T follicular helper cell (primary cell): ENCODE results near the gene SERPINI2.

Experiments
- DNase-seq: peaks from one replicate; pipeline ENCODE4 v3.0.0-alpha.2; 2020; ENCODE audit warnings: low read depth
- total RNA-seq, 2 experiments: gene quantifications; one replicate each; lab custom pipeline; 2026; lab: John Stamatoyannopoulos, UW

SERPINI2 gene
- total RNA-seq = 0 reads per million in 2 experiments

- no peak for DNase-seq
Measured at GRCh38 chr3:167473863-167474262, at the start of gene SERPINI2. Gene SERPINI2 (minus strand): TSS chr3:167474042. CDS start chr3:167471834, 2,208 bp downstream.

- no peak for DNase-seq
Measured at GRCh38 chr3:167521006-167521355, 47.1 kb upstream of the SERPINI2 start.

- DNase-seq = no peak
Measured at GRCh38 chr3:167520266-167521005, 46.6 kb upstream of the SERPINI2 start.

DNA sequence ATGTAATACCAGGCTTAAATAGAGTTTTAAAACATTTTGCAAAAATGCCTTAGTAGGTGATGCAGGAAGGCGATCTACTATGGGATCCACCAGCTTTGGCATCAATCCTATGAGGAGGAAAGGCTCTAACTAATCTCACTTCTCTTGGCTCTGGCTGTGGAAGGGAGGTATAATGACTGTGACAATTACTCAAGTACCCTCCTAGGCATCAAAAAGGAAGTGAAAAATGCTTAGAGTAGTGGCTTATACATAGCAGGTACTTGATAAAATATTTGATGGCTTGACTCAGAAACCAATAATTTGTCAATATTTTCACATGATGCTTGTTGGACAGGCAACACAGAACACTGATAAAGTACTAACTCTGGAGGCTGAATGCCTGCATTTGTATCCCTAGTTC is 34.1 kb upstream of the SERPINI2 start:
- DNase-seq = no peak

DNA sequence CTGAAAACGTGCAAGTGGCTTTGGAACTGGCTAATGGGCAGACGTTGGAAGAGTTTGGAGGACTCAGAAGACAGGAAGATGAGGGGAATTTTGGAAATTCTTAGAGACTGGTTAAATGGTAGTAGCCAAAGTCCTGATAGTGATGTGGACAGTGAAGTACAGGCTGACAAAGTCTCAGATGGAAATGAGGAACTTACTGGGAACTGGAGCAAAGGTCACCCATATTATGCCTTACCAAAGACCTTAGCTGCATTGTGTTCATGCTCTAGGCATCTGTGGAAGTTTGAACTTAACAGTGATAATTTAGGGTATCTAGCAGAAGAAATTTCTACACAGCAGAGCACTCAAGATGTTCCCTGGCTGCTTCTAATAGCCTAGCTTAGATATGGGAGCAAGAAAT is 28.6 kb upstream of the SERPINI2 start:
- no peak for DNase-seq

DNA sequence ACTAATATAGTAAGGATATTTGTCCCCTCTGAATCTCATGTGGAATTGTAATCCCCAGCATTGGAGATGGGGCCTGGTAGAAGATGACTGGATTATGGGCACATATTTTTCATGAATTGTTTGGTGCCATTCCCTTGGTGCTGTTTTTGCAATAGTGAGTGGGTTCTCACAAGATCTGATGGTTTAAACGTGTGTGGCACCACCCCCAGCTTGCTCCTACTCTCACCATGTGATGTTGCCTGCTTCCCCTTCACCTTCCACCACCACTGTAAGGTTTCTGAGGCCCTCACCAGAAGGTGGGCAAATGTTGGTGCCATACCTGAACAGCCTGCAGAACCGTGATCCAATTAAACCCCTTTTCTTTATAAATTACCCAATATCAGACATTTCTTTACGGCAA is 28.1 kb upstream of the SERPINI2 start:
- DNase-seq = no peak

- DNase-seq = no peak
Measured at GRCh38 chr3:167497903-167498302, 24.1 kb upstream of the SERPINI2 start.

- no peak for DNase-seq
Measured at GRCh38 chr3:167493244-167493643, 19.4 kb upstream of the SERPINI2 start.

DNA sequence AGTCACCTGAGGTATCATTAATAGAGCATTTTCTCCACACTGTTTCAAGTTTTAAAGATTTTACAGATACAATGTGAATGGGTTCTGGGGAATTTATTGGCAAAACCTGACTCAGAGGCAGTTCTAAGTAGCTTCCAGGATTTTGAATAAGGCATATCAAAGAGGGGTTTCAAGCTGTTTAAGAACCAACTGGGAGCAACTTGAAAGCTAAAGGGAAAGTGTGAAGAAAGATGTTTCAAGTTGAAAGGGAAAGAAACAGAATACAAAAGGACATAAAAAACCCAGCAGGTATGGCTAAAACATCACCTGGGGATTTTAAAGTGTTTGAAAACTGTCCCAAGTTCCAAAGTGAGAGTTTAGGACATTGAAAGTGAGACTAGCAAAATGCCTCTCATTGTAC is 17.8 kb upstream of the SERPINI2 start:
- DNase-seq = no peak

- no peak for DNase-seq
Measured at GRCh38 chr3:167489571-167489970, 15.7 kb upstream of the SERPINI2 start.

- no peak for DNase-seq
Measured at GRCh38 chr3:167487556-167487955, 13.7 kb upstream of the SERPINI2 start.

- no peak for DNase-seq
Measured at GRCh38 chr3:167484551-167484950, 10.7 kb upstream of the SERPINI2 start.

GRCh38 chr3:167483708-167484475 is 10.1 kb upstream of the SERPINI2 start:
- no peak for DNase-seq

- DNase-seq = no peak
Measured at GRCh38 chr3:167481164-167481563, 7.3 kb upstream of the SERPINI2 start.

- no peak for DNase-seq
Measured at GRCh38 chr3:167480748-167481147, 6.9 kb upstream of the SERPINI2 start.

DNA sequence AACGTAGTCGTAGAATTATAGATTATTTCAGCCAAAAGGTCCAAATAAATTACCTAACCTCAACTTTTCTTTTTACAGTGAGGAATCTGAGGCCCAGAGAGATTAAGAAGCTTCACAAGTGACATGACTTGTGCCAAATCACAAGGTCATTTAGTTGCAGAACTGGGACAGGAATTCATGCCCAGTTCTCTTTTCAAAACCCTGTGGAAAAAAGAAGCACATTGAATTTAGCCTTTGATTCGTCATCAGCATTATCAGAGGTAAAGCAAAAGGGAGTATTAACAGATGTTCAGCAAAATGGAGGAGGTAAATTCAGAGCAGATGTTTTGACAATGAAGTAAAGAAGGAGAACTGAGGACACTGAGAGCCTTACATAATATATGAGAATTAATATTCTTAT is 4.5 kb downstream of the SERPINI2 start:
- no peak for DNase-seq

- DNase-seq = no peak
Measured at GRCh38 chr3:167467848-167468611, 5.8 kb downstream of the SERPINI2 start.

DNA sequence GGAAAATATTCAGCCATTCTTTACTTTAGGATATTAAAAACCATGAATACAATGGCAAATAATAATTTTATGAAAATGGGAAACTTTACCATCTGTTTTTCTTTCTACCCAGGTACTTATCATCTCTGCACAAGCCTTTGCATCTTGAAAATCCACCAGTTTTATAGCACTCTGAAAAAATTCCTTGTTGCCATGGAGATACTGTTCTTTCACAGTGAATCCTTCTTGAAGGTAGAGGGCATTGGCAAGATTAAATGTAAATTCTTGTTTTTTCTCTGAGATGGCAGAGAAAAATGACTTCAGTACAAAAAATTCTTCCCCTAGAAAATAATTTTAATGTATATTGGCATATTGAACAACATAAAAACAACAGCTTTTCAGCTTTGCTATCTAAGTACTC is 6.9 kb downstream of the SERPINI2 start:
- no peak for DNase-seq

- DNase-seq = no peak
Measured at GRCh38 chr3:167456157-167456799, 17.6 kb downstream of the SERPINI2 start.

DNA sequence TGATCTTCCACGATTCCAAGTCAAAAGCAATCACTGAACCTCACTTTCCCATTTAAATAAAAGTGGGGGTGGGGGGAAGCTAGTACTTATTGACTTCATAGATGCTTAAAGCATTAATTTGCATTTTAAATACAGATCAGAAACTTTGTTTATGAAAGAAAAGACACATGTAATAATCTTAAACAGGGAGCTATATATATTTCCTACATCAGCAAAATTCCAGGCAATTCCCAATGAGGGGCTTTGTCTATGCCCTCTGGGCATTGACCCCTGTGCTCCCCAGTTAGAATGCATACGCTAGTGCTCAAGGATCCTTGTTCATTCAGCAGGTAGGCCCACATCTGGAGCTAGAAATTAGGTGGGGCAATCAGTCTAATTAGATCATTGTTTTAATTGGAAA is 20.0 kb downstream of the SERPINI2 start:
- no peak for DNase-seq

GRCh38 chr3:167451282-167451681 is 22.6 kb downstream of the SERPINI2 start:
- no peak for DNase-seq

- DNase-seq = no peak
Measured at GRCh38 chr3:167450675-167451074, 23.2 kb downstream of the SERPINI2 start.
